GM21737 (cell line): ENCODE data around the gene PAQR6.
"Not testable (repeated sequence)": the region's sequence is repeated elsewhere in the genome, so short reads cannot be mapped to it uniquely, and the experiment has no call there.

Experiments used
- ATAC-seq: cut with Tn5 transposase; IDR thresholded peaks from one replicate; pipeline ENCODE4 v1.9.1; 2021; ENCODE audit warnings: mild to moderate bottlenecking, moderate library complexity; ENCODE audit not compliant: unreplicated experiment

PAQR6 gene

DNA sequence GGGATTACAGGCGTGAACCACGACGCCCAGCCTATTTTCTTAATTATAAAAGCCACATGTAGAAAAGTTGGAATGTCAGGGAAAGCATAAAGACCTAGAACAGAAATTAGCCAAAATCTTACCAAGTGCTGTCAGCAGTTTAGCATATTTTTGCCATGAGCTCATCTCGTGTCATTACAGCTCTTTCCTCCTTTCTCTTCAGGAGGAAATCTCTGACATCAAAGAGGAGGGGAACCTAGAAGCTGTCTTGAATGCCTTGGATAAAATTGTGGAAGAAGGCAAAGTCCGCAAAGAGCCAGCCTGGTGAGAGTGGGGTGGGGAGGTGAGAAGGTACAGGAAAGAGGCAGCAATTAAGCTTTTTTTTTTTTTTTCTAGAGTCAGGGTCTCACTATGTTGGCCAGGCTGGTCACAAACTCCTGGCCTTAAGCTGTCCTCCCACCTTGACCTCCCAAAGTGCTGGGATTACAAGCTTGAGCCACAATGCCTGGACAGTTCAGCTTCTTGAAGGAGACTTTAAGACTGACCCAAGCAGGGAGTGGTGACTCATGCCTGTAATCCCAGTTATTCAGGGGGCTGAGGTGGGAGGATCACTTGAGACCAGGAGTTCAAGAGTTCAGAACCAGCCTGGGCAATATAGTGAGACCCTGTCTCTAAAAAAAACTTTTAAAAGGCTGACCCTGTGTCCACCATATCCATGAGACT, 14.3 kb downstream of the PAQR6 start:
- no peak for ATAC-seq

DNA sequence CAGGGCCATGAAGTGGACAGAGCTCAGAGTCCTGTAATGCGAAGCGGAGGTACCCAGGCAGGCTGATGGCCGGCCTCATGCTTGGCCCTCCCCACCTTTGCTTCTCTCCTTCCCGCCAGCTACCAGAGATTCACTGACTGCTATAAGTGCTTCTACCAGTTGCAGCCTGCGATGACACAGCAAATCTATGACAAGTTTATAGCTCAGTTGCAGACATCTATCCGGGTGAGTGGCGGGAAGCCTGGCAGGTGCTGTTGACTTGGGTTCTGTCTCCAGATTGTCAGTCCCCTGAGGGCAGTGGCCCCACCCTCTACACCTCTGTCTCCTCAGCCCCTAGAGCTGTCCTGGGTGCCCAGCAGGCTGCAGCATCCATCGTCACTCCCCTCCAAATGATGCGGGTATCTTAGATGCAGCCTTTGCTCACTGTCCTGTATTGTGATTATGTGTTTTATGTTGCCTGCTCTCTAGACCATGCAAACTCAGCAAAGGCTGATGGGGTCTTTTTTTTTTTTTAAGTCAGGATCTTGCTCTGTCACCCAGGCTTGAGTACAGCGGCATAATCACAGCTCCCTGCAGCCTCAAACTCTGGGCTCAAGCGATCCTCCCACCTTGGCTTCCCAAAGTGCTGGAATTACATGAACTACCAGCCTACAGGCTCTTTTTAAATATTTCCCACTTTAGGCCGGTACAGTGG, 15.5 kb downstream of the PAQR6 start:
- no peak for ATAC-seq

DNA sequence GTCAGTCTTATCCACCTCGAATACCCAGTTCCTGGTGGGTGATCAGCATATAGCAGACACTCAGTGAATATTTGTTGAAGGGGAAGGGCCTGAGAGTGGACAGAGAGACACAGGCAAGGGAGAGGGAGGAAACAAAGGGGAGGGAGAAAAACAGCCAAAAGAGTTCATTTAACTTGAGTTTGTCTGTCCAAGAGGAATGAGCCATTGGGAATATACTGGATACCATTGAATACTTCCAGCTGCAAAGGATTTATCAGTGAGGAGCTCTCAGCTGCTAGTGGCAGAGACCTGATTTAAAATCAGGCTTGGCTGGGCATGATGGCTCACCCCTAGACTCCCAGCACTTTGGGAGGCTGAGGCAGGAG, 17.4 kb downstream of the PAQR6 start:
- ATAC-seq = no peak

DNA sequence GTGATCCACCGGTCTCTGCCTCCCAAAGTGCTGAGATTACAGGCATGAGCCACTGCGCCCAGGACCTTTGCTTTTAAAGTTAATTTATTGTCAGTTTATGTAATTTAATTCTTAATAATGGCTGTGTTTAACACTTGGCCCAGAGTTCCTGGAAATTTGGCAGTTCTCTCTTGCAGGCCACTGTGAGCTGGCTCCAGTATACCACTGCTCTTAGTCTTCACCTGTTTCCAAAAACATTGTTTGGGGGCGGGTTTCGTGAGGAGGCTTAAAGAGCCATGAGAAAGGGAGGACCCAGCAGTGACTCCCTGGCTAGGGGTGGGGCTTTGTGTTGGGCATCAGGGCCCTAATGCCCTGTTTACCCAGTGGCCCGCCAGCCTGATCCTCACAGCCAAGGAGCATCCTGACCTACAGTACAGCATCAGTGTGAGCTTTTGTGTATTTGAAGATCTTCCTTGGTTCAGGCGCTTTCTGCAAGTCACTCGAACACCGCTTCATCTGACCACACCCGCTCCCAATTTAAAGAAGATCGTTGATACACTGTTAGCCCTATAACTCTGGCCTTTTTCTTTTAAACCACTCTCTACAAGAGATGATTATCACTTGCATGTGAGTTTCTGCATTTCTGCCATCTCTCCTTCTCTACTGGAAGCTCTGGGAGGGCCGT, 17.9 kb downstream of the PAQR6 start:
- no peak for ATAC-seq

DNA sequence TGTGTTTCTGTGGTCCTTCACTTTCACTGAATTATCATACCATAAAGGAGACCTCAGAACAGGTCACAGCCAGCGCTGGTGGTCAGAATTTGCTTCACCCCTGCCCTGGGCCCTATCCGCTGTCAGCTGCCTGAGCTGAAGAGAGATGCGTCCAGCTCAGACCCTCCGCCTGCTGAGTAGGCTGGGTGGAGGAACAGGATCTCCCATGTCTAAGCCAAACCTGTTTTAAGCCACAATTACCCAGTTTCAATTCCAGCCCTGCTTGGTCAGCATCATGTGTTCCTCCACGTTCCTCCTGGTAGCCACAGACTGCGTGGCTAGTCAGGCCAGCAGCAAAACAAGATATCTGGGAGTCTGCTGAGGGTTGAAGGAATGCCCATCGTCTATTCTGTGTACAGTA, 19.4 kb downstream of the PAQR6 start:
- no peak for ATAC-seq

DNA sequence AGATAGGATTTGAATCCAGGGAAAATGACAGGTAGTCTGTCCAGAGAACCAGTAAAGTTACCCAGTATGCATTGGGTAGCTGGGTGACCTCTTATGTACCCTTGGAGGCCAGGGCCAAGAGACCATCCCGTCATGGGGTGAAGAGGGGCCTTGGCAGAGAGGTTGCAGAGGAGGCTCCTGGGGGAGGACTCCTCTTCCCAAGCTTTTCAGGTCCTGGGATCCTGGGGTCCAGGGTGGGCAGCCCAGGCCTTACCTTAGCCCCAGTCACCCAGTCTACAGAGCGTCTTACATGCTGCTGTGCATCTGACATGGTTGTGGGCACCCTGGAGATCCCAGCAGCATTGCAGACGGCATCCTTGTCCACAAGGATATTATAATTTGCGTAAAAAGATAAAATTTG, 21.1 kb downstream of the PAQR6 start:
- no peak for ATAC-seq

DNA sequence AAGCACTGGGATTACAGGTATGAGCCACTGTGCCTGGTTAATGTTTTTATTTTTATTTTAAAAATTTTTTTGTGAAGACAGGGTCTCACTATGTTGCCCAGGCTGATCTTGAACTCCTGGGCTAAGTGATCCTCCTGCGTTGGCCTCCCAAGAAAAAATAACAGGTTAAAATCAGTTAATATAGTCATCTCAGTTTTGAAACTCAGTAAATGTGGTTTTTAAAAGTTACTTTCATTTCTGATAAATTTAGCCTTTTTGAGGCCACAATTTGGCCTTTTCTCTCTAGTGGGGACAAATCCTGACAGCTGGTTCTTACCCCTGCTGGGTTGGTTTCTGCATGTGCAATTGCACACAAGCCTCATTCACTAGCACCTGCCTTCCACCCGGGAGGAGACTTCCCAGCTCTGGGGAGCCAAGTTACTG, 21.7 kb downstream of the PAQR6 start:
- peak; percentile 70 for ATAC-seq

DNA sequence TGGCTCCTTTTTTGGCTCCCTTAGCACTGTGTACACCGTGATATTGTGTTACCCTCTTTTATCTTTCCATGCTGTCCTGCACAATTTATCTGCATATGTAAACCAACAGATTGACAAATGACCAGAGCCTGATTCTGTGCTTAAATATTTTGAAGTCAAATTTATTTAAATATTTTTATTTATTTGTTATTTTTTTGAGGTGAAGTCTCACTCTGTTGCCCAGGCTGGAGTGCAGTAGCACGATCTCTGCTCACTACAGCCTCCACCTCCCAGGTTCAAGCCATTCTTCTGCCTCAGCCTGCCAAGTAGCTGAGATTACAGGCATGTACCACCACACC, 22.2 kb downstream of the PAQR6 start:
- no peak for ATAC-seq

DNA sequence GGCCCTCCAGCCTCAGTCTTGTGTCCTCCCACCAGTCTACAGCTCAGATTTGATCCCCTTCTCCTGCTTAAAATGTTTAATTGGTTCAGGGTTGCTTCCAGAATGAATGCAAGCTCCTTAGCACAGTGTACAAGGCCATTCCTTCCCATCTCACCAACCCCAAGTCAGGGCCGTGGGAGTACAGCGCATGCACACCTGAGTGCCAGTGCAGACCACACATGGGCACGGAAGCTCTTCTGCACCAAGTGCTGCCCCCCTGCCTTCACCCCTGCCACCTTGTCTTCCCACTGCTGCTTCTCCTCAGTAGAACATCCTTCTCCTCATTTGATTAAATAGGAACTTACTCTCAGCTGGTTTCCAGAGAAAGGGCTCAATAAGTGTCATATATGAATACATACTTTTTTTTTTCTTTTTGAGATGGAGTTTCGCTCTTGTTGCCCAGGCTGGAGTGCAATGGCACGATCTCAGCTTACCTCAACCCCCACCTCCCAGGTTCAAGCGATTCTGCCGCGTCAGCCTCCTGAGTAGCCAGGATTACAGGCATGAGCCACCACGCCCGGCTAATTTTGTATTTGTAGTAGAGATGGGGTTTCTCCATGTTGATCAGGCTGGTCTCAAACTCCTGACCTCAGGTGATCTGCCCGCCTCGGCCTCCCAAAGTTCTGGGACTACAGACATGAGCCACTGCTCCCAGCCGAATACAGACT, 25.7 kb downstream of the PAQR6 start:
- ATAC-seq = no peak

DNA sequence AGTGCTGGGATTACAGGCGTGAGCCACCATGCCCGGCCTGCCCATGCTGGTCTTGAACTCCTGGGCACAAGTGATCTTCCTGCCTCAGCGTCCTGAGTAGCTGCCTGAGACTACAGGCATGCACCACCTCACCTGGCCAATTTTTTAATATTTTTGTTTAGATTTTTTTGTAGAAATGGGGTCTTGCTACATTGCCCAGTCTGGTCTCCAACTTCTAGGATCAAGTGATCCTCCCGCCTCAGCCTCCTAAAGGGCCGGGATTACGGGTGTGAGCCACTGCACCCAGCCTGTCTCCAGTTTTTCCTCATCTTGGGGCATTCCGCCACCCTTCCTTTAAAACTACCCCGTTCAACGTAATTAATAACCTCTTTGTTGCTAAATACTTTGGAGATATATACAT, 27.6 kb downstream of the PAQR6 start:
- ATAC-seq = no peak

DNA sequence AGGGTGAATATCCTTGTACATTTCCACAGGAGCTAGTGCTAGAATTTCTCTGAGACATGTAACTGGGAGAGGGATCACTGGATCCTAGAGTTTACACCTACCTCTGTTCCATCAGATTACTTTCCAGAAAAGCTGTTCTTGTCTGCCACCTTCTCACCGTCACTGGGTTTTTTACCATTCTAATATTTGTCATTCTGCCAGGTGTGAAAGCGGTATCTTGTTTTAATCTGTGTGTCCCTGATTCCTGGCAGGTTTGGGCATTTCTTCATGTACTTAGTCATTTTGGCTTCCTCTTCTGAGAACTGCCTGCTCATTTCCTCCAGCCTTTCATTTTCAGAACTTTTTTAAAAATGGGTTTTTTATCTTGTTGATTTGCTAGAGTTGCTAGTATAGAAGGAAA, 30.0 kb downstream of the PAQR6 start:
- ATAC-seq = no peak

DNA sequence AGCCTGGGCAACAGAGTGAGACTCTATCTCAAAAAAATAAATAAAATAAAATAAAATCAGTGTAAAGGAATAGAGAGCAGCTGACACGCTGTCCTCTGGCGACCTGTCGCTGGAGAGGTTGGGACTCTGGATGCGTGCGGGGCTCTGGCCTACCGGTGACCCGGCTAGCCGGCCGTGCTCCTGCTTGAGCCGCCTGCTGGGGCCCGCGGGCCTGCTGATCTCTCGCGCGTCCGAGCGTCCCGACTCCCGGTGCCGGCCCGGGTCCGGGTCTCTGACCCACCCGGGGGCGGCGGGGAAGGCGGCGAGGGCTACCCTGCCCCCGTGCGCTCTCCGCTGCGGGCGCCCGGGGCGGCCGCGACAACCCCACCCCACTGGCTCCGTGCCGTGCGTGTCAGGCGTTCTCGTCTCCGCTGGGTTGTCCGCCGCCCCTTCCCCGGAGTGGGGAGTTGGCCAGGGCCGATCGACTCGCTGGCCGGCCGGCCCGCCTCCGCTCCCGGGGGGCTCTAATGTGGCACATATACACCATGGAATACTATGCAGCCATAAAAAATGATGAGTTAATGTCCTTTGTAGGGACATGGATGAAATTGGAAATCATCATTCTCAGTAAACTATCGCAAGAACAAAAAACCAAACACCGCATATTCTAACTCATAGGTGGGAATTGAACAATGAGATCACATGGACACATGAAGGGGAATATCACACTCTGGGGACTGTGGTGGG, 31.3 kb downstream of the PAQR6 start:
- not testable (repeated sequence) for ATAC-seq

DNA sequence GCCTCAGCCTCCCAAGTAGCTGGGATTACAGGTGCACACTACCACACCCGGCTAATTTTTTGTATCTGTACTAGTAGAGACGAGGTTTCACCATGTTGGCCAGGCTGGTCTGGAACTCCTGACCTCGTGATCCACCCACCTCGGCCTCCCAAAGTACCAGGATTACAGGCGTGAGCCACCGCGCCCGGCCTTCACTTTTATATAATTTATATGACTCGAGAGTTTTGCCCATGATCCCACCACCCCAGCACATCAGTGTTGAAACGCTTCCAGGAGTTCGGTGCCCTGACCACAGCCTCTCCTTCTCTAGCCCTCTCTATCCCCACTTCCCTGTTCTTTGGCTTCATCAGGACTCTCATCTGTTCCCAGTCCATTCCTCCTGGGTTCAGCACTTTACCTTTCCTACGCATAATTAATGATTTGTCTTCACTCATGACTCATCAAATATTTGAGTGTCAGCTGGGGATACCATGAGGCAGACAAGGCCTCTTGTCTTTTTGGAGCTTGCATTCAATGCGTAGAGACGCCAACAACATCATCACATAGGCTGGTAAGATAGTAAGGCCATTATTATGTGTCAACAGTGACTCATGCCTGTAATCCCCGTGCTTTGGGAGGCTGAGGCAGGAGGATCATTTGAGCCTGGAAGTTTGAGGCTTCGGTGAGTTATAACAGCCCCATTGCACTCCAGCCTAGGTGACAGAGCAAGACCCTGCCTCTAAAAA, 33.7 kb downstream of the PAQR6 start:
- ATAC-seq = no peak

DNA sequence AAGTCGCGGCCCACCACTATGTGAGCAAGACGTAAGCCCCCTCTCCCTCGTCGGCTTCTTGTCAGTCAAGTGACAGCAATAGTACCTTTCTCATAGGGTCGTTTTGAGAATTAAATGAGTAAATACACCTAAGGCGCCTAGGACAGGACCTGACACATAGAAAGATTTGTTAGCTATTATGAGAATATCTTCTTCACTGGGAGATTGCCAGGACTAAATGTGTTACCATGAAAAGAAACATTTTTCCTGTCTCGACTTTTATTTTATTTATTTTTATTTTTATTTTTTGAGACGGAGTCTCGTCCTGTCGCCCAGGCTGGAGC, 34.3 kb downstream of the PAQR6 start:
- ATAC-seq = no peak

DNA sequence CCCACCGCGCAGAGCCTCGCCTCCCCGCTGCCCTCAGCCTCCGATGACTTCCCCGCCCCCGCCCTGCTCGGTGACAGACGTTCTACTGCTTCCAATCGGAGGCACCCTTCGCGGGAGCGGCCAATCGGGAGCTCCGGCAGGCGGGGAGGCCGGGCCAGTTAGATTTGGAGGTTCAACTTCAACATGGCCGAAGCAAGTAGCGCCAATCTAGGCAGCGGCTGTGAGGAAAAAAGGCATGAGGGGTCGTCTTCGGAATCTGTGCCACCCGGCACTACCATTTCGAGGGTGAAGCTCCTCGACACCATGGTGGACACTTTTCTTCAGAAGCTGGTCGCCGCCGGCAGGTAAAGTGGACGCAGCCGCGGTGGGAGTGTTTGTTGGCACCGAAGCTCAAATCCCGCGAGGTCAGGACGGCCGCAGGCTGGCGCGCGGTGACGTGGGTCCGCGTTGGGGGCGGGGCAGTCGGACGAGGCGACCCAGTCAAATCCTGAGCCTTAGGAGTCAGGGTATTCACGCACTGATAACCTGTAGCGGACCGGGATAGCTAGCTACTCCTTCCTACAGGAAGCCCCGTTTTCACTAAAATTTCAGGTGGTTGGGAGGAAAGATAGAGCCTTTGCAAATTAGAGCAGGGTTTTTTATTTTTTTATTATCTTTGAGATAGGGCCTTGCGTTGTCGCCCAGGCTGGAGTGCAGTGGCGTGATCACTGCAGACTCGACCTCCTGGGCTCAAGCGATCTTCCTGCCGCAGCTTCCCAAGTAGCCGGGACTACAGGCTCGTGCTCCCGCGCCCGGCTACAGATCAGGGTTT, 34.8 kb downstream of the PAQR6 start, which contains the start of gene PMF1:
Gene PMF1, plus strand, starts transcription at position 175 of the 811 bp plus-strand sequence. Its CDS starts 9 bp downstream, at position 184.
- ATAC-seq = peak; percentile 81

DNA sequence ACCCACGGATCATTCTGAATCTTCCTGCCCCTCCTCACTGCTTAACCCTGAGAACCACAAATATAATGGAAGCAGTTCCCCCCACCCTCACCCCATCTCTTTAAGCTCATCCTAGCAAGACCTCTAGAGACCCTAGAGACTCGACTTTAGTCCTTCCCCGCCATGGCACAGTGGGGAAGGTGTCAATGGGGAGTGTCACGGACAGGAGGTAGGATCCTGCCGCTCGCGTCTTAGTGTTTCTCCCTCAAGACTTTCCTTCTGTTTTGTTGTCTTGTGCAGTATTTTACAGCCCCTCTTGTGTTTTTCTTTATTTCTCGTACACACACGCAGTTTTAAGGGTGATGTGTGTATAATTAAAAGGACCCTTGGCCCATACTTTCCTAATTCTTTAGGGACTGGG, 35.7 kb downstream of the PAQR6 start:
- ATAC-seq = no peak

DNA sequence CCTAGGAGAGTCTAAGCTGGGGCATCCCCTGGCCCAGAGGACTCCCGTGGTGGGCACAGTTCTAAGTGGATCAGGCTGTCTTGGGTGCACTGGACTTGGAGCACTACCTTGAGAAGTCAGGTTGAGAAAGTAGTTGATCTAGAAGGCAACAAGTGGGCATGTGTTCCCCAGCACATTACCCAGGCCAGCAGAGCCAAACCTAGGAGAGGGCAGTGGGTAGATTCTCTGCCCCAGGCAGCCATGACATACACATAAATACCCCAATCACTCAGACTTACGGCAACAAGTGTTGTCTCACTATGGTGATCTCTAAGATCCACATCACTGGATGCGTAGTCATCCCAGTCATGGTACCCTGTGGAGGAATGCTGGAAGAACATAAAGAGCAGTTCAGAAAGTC, 36.6 kb downstream of the PAQR6 start:
- ATAC-seq = no peak

DNA sequence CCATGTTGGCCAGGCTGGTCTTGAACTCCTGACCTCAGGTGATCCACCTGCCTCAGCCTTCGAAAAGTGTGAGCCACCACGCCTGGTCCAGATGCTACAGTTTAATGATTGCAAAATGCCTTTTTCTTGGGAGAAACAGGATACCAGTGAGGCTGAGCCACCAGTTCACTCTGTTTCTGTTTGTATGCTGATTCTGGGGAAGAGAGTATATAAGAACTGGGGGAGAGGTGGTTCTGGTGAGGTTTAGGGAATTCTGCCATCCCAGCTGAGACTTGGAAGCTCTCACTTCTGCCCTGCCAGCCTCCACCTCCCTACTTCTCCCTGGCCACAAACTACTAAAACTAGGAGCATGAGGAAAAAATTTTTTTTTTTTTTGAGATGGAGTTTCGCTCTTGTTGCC, 43.2 kb downstream of the PAQR6 start:
- no peak for ATAC-seq

DNA sequence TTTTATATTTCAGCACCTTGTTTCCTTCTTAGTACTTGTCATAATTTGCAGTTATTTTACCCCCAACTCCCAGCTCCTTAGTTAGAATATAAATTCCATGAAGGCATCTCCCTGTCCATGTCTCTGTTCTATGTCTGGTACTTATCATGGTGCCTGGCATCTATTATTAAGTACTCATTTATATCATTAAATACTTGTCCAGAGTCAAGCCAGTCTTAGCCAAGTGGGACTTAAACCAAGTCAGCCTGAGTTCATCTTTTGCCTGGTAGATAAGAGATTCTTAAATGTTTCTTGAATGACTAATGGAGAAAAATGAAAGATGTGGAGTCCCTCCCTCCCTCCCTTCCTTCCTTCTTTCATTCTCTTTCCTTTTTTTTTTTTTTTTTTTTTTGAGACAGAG, 44.5 kb downstream of the PAQR6 start:
- no peak for ATAC-seq

DNA sequence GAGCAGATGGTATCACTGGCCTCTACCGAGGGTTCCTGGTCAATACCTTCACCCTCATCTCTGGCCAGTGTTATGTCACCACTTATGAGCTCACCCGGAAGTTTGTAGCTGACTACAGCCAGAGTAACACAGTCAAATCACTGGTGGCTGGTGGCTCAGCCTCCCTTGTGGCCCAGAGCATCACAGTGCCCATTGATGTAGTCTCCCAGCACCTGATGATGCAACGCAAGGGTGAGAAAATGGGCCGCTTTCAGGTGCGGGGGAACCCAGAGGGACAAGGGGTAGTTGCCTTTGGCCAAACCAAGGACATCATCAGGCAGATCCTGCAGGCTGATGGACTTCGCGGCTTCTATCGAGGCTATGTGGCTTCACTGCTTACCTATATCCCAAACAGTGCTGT, 47.8 kb downstream of the PAQR6 start:
- ATAC-seq = no peak
